T-cell (primary cell): ENCODE measurements around the gene TTYH2. TPM values are rescaled to one million over a fixed set of nuclear protein-coding genes. Genes with fewer than 3 reads are reported as not detected.
A peak's percentile ranks its signal among the peaks of the same experiment; 100 is the strongest.

Experiments used
- ATAC-seq, 4 experiments: fragments of 200-7000 bp in 3 of 4; fragments of 150-1000 bp in 1 of 4; cut with Tn5 transposase; replicated peaks in 1 of 4; 1 replicate in 3 of 4; 2 replicates in 1 of 4; pipeline ENCODE4 v1.10.0; 2021; ENCODE audit warnings: moderate library complexity in 3 of 4, mild to moderate bottlenecking in 2 of 4, moderate number of reproducible peaks in 1 of 4
- CTCF ChIA-PET, 2 donors: fragments of 300-600 bp; sonication (Branson Sonifier 250); formaldehyde crosslinking; loops; one replicate each; lab custom pipeline; 2022; ENCODE audit warnings: antibody characterized with exemption in 2 of 2; lab: Charles Lee
- POLR2A ChIA-PET, 2 donors: fragments of 300-600 bp; sonication (Branson Sonifier 250); formaldehyde crosslinking; loops; one replicate each; lab custom pipeline; 2022; ENCODE audit warnings: antibody characterized with exemption in 2 of 2; lab: Charles Lee
- DNase-seq, 35 experiments: peaks; one replicate each; pipeline versions ENCODE4 v3.0.0 to v3.0.0-alpha.2; 2013 to 2023
- H3K27ac ChIP-seq: one replicate; pipeline ENCODE4 v1.5.1; 2013; ENCODE audit warnings: low read length
- H3K27me3 ChIP-seq, 2 experiments: replicated peaks in 1 of 2; 1 replicate in 1 of 2; 2 replicates in 1 of 2; pipeline versions ENCODE4 v1.6.1 to v1.7.0; 2013; ENCODE audit warnings: low read length in 1 of 2, mixed read lengths in 1 of 2; ENCODE audit not compliant: control insufficient read depth in 2 of 2, insufficient read depth in 2 of 2; ENCODE audit errors: extremely low read depth in 1 of 2
- H3K36me3 ChIP-seq, 2 donors: 1 replicate in 1 of 2; 2 replicates in 1 of 2; pipeline versions ENCODE4 v1.6.1 to v1.7.0; 2013; ENCODE audit warnings: low read length in 1 of 2; ENCODE audit not compliant: control insufficient read depth in 2 of 2, insufficient read depth in 1 of 2; ENCODE audit errors: extremely low read depth in 1 of 2
- H3K4me1 ChIP-seq, 2 experiments: 1 replicate in 1 of 2; 2 replicates in 1 of 2; pipeline versions ENCODE4 v1.6.1 to v1.7.0; 2013; ENCODE audit warnings: low read length in 2 of 2, mixed read lengths in 1 of 2; ENCODE audit not compliant: insufficient read depth in 2 of 2, control insufficient read depth in 1 of 2; ENCODE audit errors: extremely low read depth in 1 of 2
- H3K4me3 ChIP-seq, 2 donors: 1 replicate in 1 of 2; 2 replicates in 1 of 2; pipeline versions ENCODE4 v1.5.1 to v1.7.0; 2013; ENCODE audit warnings: mild to moderate bottlenecking in 2 of 2, low read length in 1 of 2, moderate library complexity in 1 of 2; ENCODE audit not compliant: control insufficient read depth in 1 of 2; ENCODE audit errors: extremely low read depth in 1 of 2
- H3K9me3 ChIP-seq: 2 replicates; pipeline ENCODE4 v1.7.0; 2013
- H3K27ac Mint-ChIP-seq, 2 donors: one replicate each; pipeline ENCODE4 v1.8.0; 2020 to 2021; ENCODE audit warnings: mild to moderate bottlenecking in 2 of 2, mixed read lengths in 2 of 2
- H3K27me3 Mint-ChIP-seq, 2 donors: one replicate each; pipeline ENCODE4 v1.8.0; 2021 to 2022; ENCODE audit warnings: mixed read lengths in 2 of 2
- H3K36me3 Mint-ChIP-seq: one replicate; pipeline ENCODE4 v1.8.0; 2021; ENCODE audit warnings: mixed read lengths
- H3K4me1 Mint-ChIP-seq, 3 donors: one replicate each; pipeline ENCODE4 v1.8.0; 2020 to 2022; ENCODE audit warnings: mixed read lengths in 3 of 3, mild to moderate bottlenecking in 1 of 3
- H3K4me3 Mint-ChIP-seq, 3 donors: one replicate each; pipeline ENCODE4 v1.8.0; 2020 to 2022; ENCODE audit warnings: mild to moderate bottlenecking in 3 of 3, mixed read lengths in 3 of 3, moderate library complexity in 3 of 3
- H3K9me3 Mint-ChIP-seq, 3 donors: one replicate each; pipeline ENCODE4 v1.8.0; 2020 to 2022; ENCODE audit warnings: mixed read lengths in 3 of 3
- WGBS: methylation state at CpG from one replicate; pipeline ENCODE4 v1.1.5; 2013; ENCODE audit warnings: missing lambda C conversion rate; ENCODE audit not compliant: insufficient coverage; 5-methylcytosine and 5-hydroxymethylcytosine counted together
- total RNA-seq, 35 experiments: library from RNA in 6 of 35; stranded (reverse) in 6 of 35; fragments of 120-200 nt in 1 of 35; gene quantifications; one replicate each; pipeline versions ENCODE4 v1.2.1 to v1.2.4 and lab custom pipeline; 2013 to 2026

The TTYH2 gene
- total RNA-seq, 5 donors from 2014 or later (not counting 1 experiment from before 2014, with no cell fraction given): 10.0 to 21.7 (median 16.0) TPM

- CTCF ChIA-PET: interaction anchor here (0.5 to 1.7 kb wide), 9 partner anchors 9 to 1581 kb away, joined by 3 to 12 read pairs (median 6); partner anchors contain the start of genes TTYH2 (in 1 of the 2) and UNK (in 1 of the 2)
- Histone ChIP-seq H3K36me3 (peaks cover 0 to 37% of the 10 kb centered on the region in 2 donors), H3K27me3 (peaks cover 0 to 45% of the 10 kb centered on the region in 2 experiments), H3K4me1 (peaks cover 18 to 53% of the 10 kb centered on the region in 2 experiments), H3K9me3 (no peaks in the 10 kb centered on the region), H3K4me3 (peak within 1 kb of the TSS; percentile 93 to 98), H3K27ac (peak within 1 kb of the TSS; percentile 78)
- H3K27me3 Mint-ChIP-seq: peaks cover 10 to 22% of the 10 kb centered on the region in 2 donors
- under 1% methylated on average over 50 of the region's 53 CpGs for WGBS
- peaks cover 19% of the 10 kb centered on the region for H3K36me3 Mint-ChIP-seq
- no peaks in the 10 kb centered on the region for H3K9me3 Mint-ChIP-seq
- ATAC-seq (peak; percentile 82 to 90 (median 88)), DNase-seq (peak; percentile 88 to 98 (median 93))
- peak within 1 kb of the TSS; percentile 93 to 98 for H3K27ac Mint-ChIP-seq
- H3K4me1 Mint-ChIP-seq: peaks cover 41 to 50% (median 46%) of the 10 kb centered on the region in 3 donors
- peak within 1 kb of the TSS; percentile 91 to 99 (median 95) for H3K4me3 Mint-ChIP-seq
- POLR2A ChIA-PET: interaction anchor here in 1 of 2 donors (0.6 kb wide), 1 partner anchor 96 kb away, joined by 3 read pairs; no protein-coding TSS in a partner anchor
Observed at GRCh38 chr17:74203439-74204240, 9.7 kb upstream of the TTYH2 start, which contains the start of gene RPL38. Gene RPL38 (plus strand): TSS chr17:74203678. CDS start chr17:74203956, 278 bp downstream.

- peak overlapping the region; percentile 93 to 98 for H3K27ac Mint-ChIP-seq
- H3K9me3 Mint-ChIP-seq: no peaks in the 10 kb centered on the region
- Histone ChIP-seq H3K27ac (peak overlapping the region; percentile 78), H3K4me3 (peak overlapping the region; percentile 93 to 98), H3K36me3 (peaks cover 0 to 45% of the 10 kb centered on the region in 2 donors), H3K4me1 (peaks cover 18 to 51% of the 10 kb centered on the region in 2 experiments), H3K9me3 (no peaks in the 10 kb centered on the region), H3K27me3 (peaks cover 0 to 37% of the 10 kb centered on the region in 2 experiments)
- no peak for ATAC-seq
- peak overlapping the region; percentile 91 to 99 (median 95) for H3K4me3 Mint-ChIP-seq
- CTCF ChIA-PET: interaction anchor here in 1 of 2 donors (1.7 kb wide), 1 partner anchor 9 kb away, joined by 12 read pairs; the partner anchor contains the start of gene TTYH2
- POLR2A ChIA-PET: no interaction called here
- 47% methylated on average over 4 of the region's 14 CpGs for WGBS
- DNase-seq: no peak
- H3K36me3 Mint-ChIP-seq: peaks cover 27% of the 10 kb centered on the region
- peaks cover 10 to 19% of the 10 kb centered on the region in 2 donors for H3K27me3 Mint-ChIP-seq
- H3K4me1 Mint-ChIP-seq: peaks cover 40 to 54% (median 51%) of the 10 kb centered on the region in 3 donors
Observed at GRCh38 chr17:74204474-74204873, 8.9 kb upstream of the TTYH2 start.

GRCh38 chr17:74205274-74205673, 8.1 kb upstream of the TTYH2 start:
- Mint-ChIP-seq H3K27me3 (peaks cover 7 to 13% of the 10 kb centered on the region in 2 donors), H3K36me3 (peaks cover 31% of the 10 kb centered on the region), H3K4me1 (peaks cover 37 to 55% (median 52%) of the 10 kb centered on the region in 3 donors), H3K4me3 (peak overlapping the region; percentile 91 to 99 (median 95)), H3K9me3 (no peaks in the 10 kb centered on the region), H3K27ac (peak overlapping the region; percentile 68 to 98)
- ChIA-PET CTCF (no interaction called here), POLR2A (no interaction called here)
- H3K4me1 ChIP-seq: peaks cover 18 to 49% of the 10 kb centered on the region in 2 experiments
- no peak for DNase-seq
- no peak for ATAC-seq
- H3K27ac ChIP-seq: peak overlapping the region; percentile 78
- no peak overlapping the region for H3K4me3 ChIP-seq
- H3K9me3 ChIP-seq: no peaks in the 10 kb centered on the region
- H3K27me3 ChIP-seq: peaks cover 0 to 29% of the 10 kb centered on the region in 2 experiments
- WGBS: 60% methylated on average over 1 of the region's 3 CpGs
- H3K36me3 ChIP-seq: peaks cover 0 to 53% of the 10 kb centered on the region in 2 donors

GRCh38 chr17:74206332-74206818, 7.0 kb upstream of the TTYH2 start:
- Histone ChIP-seq H3K27ac (no peak overlapping the region), H3K36me3 (peaks cover 0 to 54% of the 10 kb centered on the region in 2 donors), H3K4me3 (no peak overlapping the region), H3K4me1 (peaks cover 18 to 60% of the 10 kb centered on the region in 2 experiments), H3K9me3 (no peaks in the 10 kb centered on the region), H3K27me3 (peaks cover 0 to 18% of the 10 kb centered on the region in 2 experiments)
- CTCF ChIA-PET: interaction anchor here (0.6 to 0.7 kb wide), 2 partner anchors 15 to 326 kb away, joined by 3 to 4 read pairs; no protein-coding TSS in a partner anchor
- POLR2A ChIA-PET: interaction anchor here in 1 of 2 donors (0.7 kb wide), 1 partner anchor 77 kb away, joined by 7 read pairs; no protein-coding TSS in a partner anchor
- Mint-ChIP-seq H3K9me3 (no peaks in the 10 kb centered on the region), H3K36me3 (peaks cover 35% of the 10 kb centered on the region), H3K27ac (peak overlapping the region; percentile 12 to 59), H3K4me1 (peaks cover 43 to 66% (median 58%) of the 10 kb centered on the region in 3 donors), H3K27me3 (peaks cover under 1 to 3% of the 10 kb centered on the region in 2 donors), H3K4me3 (peak overlapping the region; percentile 17 to 39 (median 22))
- ATAC-seq: no peak
- DNase-seq: no peak
- 87% methylated on average over 5 of the region's 5 CpGs for WGBS

GRCh38 chr17:74210191-74211140, 2.9 kb upstream of the TTYH2 start:
- Histone ChIP-seq H3K27ac (peak overlapping the region; percentile 39), H3K27me3 (peaks cover 0 to 15% of the 10 kb centered on the region in 2 experiments), H3K9me3 (no peaks in the 10 kb centered on the region), H3K36me3 (peaks cover 0 to 40% of the 10 kb centered on the region in 2 donors), H3K4me1 (peaks cover 3 to 76% of the 10 kb centered on the region in 2 experiments), H3K4me3 (no peak overlapping the region)
- ChIA-PET POLR2A (no interaction called here), CTCF (interaction anchor here in 1 of 2 donors (0.6 kb wide), 1 partner anchor 246 kb away, joined by 3 read pairs; no protein-coding TSS in a partner anchor)
- WGBS: 73% methylated on average over 12 of the region's 18 CpGs
- DNase-seq: peak; percentile 61 to 88 (median 79)
- H3K4me1 Mint-ChIP-seq: peaks cover 49 to 78% (median 72%) of the 10 kb centered on the region in 3 donors
- H3K4me3 Mint-ChIP-seq: peak overlapping the region in 1 of 3 donors; percentile 47
- peak; percentile 45 to 56 (median 52) for ATAC-seq
- H3K27ac Mint-ChIP-seq: peak overlapping the region; percentile 83 to 90
- peaks cover 25% of the 10 kb centered on the region for H3K36me3 Mint-ChIP-seq
- no peaks in the 10 kb centered on the region for H3K27me3 Mint-ChIP-seq
- H3K9me3 Mint-ChIP-seq: no peaks in the 10 kb centered on the region
